EH (cell line): ENCODE data around the gene KRTAP10-1.

Experiments
- DNase-seq: peaks from one replicate; pipeline ENCODE4 v3.0.0-alpha.2; 2015; ENCODE audit warnings: low read depth

The KRTAP10-1 gene

DNA sequence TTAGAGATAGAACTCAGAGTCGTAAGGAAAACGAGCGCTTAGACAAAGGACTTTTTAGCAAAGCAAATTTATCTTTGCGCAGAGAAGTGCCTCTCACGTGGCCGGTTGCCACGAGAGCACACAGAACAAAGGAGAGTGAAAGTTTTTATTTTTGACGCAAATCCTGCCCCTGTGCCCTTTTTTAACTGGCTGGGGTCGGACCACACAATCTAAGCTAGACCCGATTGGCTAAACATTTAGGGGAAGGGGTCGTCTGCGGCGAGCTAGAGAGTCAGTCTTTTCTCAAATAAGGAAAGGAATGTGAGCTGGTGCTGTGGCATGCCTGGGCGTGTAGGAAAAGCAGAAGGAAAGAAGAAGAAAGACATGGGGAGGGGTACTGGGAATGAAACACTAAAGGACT, 8.9 kb upstream of the KRTAP10-1 start:
- DNase-seq = no peak

DNA sequence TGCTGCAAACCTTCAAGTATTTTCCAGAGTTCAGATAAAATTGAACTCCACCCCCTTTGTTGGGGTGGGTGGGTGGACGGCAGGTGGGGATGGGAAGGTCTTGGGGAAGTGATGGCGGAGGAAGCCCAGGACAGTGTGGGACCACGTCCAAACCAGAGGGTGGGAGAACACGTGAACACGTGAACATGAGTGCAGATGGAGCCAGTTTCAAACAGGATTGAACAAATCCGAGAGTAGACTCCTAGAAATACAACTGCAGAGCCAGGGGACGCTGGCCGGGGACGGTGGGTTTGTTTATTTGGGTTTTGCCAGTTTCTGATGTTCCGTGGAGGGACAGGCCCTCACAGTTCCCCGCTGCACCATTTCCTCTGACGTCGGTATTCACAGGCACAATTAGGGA, 8.4 kb upstream of the KRTAP10-1 start:
- DNase-seq = no peak

DNA sequence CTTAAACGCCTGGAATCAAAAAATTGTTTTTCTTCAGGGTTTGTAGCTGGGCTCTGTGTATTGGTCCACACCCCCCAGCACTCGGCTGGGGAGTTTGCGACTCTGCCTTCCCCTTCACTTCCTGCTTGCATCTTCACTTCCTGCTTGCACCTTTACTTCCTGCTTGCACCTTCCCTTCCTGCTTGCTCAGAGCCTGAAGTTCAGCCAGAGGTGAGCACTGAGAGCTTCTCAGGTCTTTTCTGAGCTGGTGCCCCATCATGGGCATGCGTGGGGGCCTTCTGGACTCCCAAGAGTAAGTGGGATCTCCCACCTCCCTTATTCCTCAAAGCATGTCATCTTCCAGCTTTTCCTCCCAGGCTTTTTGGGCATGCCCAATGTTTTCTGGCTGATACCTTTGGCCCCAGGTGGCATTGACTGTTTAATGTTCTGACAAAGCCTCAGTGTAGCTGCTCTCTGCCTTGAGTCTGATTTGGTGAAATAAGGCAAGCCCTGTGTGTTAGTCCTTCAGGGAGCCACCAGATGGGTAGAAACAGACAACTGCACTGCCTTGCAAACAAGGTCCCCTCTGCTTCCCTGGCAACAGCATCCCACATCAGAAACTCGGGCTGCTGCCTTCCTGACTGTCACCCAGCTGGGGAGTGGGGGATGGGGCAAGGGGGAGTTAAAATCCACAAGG, 7.8 kb upstream of the KRTAP10-1 start:
- no peak for DNase-seq

DNA sequence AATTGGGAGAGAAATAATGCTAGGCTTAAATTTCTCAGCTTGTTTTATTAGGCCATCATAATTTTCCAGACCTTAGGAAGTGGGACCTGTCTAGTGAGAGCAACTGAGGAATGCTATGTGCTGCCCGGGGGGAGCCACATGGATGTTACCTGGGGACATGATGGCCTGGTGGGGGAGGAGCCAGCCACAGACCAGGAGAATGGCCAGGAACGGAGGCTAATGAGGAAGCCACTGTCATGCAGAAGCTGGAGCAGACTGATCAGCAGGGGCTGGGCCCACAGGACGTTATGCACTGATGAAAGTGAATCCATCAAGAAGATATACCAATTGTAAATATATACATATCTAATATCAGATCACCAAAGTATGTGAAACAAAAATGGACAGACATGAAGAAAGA, 4.6 kb upstream of the KRTAP10-1 start:
- DNase-seq = no peak

DNA sequence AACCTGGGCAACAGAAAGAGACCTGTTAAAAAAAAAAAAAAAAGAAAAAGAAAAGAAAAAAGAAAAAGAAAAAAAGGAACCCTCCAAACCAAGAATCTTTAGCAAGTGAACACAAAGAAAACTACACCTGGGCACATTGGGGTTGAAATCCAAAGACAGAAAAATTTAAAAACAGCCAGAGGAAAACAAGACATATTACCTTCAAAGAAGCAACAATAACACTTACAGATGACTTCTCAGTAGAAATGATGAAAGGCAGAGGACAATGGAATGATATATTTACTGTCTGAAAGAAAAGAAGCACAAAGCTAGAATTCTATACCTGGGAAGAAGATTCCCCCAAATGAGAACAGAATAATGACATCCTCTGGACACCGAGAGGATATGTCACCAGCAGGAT, 2.7 kb upstream of the KRTAP10-1 start:
- no peak for DNase-seq

DNA sequence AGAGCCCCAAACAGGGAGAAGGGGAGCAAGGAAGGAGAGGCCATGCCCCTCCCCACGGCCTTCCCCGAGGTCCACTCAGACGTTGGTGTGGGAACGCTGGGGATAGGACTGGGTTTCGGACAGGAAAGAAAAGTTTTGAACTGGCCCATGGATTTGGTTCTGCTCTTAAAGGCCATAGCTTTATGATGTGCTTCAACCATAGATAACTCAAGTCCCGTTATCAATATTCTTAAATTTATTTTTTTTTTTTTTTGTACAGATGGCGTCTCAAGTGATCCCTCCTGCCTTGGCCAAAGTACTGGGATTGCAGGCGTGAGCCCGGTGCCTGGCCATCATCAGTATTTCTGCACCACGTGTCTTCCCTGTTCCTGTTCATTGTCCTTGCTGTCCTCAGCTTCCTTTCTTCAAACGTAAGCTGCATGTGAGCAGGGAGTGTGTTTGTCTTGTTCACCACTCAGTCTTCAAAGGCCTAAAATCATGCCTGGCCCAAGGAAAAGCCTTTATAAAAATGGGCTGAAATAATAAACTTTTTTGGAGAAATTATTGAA, 820 bp upstream of the KRTAP10-1 start:
- no peak for DNase-seq

DNA sequence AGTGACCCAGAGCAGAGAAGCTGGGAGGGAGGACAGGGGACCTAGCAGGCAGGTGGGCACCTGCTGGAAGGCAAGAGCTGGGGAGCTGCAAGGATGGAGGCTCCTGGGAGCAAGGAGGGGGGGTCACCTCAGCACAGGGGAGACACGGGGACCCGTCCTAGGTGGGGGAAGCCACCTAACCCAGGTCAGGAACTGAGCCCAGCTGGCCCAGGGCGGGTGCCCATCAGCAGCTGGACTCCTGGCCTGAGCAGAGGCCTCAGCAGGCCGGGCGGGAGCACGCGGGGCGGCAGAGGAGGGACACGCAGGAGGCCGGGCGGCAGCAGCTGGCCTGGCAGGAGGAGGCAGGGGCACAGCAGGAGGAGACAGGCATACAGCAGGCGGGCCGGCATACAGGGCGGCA, 949 bp downstream of the KRTAP10-1 start:
- DNase-seq = no peak

DNA sequence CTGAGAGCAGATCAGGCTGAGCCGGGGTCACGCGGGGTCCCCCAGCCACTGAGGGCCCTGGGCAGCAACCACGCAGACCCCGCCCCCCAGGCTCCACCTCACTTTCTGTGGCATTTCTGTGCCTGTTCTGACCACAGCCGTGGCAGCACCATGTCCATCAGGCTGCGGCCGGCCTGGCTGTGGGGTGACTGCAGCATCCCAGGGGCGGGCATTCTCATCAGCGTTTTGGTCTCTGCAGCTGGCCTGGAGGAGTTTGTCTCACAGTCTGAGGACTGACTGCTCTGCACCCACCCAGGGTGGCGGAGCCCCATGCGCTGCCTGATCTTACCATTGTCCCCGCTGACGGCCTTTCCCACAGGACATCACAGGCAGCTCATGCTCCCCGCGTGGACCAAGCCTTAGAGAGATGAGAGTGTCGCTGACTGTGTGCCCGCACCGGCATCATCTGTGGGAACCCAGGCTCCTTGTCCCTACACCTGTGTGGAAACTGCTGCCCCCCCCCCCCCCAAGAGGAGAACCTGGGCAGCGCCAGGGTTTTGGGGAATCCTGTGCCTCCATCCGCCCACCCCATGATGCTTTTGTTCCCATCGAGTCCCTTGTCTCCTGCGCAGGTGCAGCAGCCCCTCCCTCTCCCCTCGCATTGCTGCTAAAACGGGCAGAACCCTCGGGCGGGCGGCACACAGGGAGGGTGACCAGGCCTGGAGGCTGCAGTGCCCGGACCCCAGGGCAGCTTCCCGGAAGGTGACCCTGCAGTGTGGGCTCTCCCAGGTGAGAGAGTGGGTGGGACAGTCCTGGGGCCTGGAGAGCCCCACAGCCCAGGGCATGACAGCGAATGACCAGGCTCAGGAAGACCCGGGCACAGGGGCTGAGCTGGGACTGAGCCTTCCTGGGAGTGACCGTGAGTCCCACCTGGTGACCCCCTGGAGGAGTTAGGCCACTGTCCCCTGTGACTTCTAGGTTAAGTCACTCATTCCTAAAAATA, 1.8 kb downstream of the KRTAP10-1 start:
- DNase-seq = no peak

DNA sequence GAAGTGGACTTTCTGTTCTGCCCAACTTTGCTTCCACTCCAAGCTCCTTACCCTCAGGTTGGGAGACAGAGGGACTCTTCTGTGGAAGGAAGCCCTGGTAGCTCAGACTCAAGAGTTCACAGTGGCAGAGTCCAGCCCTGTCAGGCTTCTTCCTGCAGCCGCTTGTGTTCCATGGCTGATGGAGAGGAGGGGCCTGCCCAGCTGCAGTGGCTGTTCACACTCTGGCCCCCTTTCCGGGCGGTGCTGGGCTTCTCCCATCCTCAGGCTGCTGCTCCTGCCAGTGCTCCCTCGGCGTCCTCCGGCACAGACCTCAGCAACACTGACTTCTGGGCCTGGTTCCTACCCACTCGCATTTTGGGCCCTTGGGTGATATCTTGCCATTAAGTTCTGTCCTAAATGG, 4.0 kb downstream of the KRTAP10-1 start:
- no peak for DNase-seq

DNA sequence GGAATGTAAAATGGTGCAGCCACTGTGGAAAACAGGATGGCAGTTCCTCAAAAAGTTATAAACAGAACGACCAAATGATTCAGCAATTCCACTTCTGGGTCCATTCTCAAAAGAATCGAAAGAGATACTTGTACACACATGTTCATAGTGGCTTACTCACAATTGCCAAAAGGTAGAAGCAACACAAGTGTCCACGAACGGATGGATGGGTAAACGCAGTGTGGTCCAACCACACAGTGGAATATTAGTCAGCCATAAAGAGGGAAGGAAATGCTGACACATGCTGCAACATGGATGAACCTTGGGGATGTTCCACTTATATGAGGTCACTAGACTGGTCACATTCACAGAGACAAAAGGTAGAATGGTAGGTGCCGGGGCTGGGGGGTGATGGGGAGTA, 5.3 kb downstream of the KRTAP10-1 start:
- no peak for DNase-seq

DNA sequence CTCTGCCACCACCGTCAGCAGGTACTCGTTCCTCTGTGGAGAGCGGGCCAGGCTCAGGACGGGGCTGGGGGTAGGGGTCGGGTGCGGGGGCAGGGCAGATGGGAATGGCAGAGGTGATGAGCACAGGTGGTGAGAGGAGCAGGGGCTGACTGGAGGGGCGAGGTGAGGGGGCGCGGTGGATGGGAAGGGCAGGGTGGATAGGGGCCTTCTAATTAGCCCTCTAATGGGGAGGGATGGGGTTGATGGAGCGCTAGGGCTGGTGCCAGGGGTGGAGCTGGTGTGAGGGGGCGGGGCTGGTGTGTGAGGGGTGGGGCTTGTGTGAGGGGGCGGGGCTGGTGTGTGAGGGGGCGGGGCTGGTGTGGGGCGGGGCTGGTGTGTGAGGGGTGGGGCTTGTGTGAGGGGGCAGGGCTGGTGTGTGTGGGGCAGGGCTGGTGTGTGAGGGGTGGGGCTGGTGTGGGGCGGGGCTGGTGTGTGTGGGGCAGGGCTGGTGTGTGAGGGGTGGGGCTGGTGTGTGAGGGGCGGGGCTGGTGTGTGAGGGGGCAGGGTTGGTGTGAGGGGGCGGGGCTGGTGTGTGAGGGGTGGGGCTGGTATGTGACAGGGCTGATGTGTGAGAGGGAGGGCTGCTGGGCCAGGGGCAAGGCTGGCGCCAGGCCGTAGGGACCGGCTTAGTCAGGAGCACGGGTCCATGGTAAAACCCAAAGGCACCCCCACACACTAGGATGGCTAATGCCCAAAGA, 5.9 kb downstream of the KRTAP10-1 start:
- no peak for DNase-seq

DNA sequence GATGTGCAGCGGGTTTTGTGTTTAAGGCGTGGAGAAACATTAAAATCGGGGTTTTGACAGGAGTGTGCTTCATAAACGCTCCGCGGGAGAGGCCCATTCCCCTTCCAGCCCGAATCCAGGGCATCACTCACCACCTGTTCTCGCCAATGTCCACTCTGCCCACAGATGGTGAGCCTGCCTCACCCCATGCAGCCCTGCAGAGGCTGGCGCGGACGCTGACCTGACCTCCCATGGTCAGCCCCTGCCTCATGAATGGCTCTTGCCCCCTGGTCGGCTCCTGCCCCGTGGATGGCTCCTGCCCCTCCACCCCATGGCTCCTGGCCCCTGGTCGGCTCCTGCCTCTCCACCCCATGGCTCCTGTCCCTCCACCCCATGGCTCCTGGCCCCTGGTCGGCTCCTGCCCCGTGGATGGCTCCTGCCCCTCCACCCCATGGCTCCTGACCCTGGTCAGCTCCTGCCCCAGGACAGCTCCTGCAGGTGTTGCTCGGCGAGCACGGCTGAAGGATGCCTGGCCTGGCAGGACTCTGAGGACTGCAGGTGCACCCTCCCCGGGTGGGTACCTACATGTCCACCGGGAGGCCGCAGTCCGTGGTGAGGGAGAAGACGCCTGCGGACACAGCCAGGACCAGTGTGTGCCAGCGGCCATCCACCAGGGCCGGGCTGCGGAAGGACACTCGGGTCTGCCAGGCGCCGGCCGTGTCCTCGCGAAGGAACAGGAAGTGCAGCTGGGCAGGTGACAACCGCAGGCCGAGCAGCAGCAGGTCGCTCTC, 6.7 kb downstream of the KRTAP10-1 start:
- DNase-seq = no peak

DNA sequence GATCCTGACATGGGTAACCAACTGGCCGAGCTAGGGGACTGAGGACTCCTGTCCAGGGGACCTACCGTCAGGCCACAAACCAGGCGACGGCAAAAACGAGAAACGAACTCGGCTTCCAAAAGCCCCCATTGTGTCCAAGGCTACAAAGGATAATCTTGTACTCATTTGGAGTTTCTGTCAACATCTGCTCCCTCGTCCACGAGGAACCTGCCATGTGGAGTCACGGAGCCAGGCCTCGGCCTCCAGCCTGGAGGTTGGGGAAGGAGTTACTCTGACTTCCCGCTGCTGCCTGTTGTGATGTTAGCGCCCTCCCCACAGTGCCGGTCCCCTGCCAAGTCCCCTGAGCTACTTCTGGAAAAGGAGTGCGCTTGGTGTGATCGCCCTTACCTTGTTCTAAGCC, 7.3 kb downstream of the KRTAP10-1 start:
- DNase-seq = no peak

DNA sequence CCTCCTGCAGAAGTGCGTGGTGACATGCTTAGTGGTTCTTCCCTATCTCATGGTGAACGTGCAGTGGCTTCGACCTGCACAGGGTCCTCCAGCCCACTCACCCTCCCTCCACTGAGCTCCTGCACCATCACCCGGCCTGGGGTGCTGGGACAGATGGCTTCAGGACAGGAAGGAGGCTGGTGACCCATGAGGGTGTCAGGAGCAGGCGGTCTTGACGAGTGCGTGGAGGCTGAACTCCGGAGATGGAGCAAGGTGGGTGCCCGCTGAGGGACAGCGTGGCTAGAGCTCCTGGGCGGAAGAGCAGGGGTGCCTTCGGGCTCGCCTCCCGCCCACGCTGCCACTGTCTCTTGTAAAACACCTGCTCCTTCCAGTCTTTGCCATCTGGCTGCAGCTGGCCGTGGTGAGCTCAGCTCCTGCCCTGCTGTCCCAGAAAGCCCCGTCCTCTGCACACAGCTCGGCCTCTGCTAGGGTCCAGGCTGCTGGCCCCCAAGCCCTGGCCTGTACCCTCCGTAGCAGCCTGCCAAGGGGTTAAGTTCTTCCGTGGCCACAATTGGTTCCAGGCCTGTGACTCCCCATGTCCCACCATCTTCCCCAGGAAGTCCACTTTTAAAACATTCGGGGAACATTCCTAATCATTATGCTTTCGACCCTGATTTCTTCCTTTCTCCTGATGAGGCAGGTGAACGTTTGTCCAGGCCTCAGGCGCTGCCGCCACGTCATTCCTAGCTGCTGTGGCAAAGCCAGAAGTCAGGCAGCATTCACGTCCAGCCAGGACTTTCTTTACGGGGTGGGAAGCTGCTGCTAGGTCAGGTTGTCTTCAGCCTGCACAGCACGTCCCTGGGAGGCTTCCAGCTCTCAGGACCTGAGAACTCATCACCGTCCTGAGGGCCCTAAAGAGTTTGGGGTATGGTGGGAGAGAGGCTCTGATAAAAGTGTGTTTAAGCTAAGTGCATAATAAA, 8.1 kb downstream of the KRTAP10-1 start:
- no peak for DNase-seq

DNA sequence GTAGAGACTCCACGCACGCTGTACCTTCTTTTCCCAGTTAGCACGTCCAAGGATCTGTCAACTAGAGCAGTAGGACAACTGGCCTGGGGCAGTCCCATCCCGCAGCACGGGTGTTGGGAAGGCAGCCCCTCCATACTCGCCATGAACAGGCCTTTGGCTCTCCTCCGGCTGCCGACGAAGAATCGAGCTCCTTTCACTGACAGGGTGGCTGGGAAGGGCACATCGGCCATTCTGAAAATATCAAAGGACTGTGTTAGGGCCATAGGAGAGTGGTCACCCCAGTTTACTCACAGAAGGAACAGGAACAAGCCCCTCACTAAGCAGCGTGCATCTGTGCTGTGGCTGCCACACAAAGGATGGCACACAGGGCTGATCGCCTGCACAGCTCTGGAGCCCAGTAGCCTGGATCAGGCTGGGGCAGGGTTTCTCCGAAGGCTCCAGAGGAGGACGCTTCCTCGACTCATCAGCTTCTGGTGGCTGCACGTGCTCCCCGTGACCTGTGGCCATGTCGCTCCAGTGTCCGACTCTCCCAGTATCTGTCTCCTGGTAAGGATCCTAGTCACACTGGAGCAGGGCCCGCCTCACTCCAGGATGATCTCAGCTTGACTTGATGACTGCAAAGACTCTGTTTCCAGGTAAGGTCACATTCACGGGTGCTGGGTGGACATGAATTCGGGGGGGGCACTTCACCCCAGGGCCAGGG, 8.9 kb downstream of the KRTAP10-1 start:
- DNase-seq = no peak

DNA sequence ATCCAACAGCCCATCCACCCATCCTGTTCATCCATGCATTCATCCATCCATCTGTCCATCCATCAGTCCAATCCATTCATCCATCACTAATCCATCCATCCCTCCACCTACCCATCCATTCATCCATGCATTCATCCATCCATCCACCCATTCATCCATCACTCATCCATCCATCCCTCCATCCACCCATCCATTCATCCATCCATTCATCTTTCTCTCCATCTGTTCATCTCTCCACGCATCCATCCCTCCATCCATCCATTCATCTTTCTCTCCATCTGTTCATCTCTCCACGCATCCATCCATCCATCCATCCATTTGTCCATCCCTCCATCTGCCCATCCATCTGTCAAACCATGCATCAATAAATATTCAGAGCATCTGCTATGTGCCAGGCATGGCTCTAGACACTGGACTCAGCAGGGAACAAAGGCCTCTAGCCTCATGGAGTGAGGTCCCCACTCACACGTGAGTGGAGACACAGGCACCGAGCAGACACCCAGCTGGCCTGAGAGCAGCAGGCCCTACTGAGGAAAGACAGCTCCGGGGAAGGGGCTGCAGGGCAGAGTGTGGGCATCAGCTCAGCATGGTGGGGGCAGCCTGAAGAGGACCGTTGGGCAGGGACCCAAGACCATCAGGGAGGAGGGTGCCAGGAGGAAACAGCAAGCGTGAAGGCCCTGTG, 9.6 kb downstream of the KRTAP10-1 start:
- DNase-seq = no peak

DNA sequence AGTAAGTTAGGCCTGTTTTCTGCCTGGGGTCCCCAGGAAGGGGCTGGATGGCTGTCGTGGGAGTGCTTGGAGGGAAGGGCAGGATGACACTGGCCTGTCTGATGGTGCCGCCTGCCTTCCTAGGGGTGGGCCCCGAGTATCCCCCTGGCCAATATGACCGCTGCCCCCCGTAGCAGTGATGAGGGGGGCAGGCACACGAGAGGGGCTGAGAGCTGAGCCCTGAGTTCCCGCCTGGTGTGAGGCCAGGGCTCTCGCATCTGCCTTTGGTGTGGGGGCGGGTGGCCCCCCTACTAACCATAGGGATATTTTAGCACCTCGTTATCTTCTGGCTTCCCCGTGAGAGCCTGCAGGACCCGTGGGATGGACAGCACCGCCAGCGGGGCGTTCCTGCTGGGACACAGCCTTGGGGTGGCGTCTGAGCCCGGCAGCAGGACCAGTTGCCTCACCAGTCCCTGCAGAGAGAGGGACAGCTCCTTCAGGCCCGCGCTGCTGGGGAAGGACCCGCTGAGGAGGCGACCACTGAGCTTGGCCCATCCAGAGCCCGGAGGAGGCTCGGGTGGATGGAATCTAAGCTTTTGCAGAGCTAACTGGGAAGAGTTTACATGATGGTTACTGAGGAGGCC, 10.4 kb downstream of the KRTAP10-1 start:
- no peak for DNase-seq

DNA sequence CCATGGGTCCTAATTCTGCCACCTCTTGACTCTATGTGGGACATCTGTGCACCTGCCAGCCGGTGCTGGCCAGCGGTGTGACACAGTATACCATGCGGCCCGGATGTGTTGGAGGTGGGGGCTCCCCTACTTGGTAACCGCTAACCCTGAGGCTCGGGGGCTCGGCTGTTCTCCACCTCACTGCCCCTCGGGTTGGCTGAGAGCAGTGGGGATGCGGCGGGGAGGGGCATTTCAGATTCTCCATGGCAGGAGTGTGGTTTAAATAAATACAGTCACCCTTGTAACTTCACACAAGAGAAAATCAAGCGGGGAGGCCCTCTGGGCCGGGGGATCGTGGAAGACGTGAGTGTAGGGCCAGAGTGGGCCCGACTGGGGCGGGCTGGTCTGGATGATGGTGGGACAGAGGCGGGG, 11.0 kb downstream of the KRTAP10-1 start:
- DNase-seq = no peak

DNA sequence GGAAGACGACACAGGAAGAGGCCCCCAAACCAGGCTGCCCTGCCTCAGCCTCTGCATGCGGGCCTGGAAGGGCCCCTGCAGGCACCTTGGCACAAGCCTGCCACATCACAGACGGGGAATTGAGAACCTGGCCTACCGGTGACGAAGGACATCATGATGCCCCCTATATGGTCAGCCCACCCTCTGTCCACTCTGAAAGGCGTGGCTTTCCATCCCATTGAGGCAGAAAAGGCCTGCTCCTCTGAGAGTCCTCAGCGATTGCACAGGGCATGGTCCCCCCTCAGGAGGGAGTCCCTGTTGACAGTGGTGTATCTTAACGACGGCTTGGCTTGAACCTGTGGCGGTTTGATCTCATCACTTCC, 11.4 kb downstream of the KRTAP10-1 start:
- DNase-seq = no peak
